AG09309 (cell line): ENCODE results near the gene HTRA1.
A peak's percentile ranks its signal among the peaks of the same experiment; 100 is the strongest.

Experiments
- DNase-seq: peaks from one replicate; pipeline ENCODE4 v3.0.0-alpha.2; 2010; ENCODE audit warnings: low read depth
- H3K4me3 ChIP-seq: 2 replicates; pipeline ENCODE4 v1.5.1; 2011; ENCODE audit warnings: mild to moderate bottlenecking, low read depth, low read length, moderate library complexity; ENCODE audit not compliant: control insufficient read depth
- TF ChIP-seq, protein P1 (sequence below): IDR thresholded peaks from 2 replicates; pipeline ENCODE4 v1.5.1; 2011; ENCODE audit warnings: mild to moderate bottlenecking, low read depth, low read length, inconsistent platforms; ENCODE audit not compliant: insufficient read depth, control insufficient read depth; ENCODE audit errors: missing control alignments

The HTRA1 gene

DNA sequence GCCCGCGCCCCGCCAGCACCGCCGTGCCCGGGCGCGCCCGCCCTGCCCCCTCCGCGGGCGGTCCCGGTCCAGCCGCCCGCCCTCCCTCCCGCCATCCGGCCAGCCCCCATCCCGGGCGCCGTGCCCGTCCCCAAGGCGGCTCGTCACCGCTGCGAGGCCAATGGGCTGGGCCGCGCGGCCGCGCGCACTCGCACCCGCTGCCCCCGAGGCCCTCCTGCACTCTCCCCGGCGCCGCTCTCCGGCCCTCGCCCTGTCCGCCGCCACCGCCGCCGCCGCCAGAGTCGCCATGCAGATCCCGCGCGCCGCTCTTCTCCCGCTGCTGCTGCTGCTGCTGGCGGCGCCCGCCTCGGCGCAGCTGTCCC is at the start of gene HTRA1:
TSS of gene HTRA1 (plus strand) at position 187 of the 362 bp plus-strand sequence. CDS start at position 287, 100 bp downstream.
- H3K4me3 ChIP-seq = peak within 1 kb of the TSS; percentile 85
- no peak for DNase-seq
- TF ChIP-seq, protein P1, sequence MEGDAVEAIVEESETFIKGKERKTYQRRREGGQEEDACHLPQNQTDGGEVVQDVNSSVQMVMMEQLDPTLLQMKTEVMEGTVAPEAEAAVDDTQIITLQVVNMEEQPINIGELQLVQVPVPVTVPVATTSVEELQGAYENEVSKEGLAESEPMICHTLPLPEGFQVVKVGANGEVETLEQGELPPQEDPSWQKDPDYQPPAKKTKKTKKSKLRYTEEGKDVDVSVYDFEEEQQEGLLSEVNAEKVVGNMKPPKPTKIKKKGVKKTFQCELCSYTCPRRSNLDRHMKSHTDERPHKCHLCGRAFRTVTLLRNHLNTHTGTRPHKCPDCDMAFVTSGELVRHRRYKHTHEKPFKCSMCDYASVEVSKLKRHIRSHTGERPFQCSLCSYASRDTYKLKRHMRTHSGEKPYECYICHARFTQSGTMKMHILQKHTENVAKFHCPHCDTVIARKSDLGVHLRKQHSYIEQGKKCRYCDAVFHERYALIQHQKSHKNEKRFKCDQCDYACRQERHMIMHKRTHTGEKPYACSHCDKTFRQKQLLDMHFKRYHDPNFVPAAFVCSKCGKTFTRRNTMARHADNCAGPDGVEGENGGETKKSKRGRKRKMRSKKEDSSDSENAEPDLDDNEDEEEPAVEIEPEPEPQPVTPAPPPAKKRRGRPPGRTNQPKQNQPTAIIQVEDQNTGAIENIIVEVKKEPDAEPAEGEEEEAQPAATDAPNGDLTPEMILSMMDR = no peak

DNA sequence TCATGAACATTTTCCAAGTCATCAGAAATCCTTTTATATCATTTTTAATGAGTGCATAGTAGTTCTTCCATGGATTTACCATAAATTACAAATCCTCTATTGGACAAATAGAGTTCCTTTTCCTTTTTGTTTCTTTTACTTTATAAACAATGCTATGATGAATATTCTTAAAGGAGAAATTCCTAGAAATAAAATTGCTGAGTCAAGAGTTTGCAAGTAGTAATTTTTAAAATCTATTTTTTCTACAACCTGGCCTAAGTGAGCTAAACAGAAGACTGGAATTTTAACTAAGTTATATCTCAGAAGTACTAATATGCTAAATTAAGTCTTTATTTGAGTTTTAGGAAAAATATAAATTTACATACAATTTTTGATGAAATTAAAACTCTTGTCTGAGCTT is 48.0 kb upstream of the HTRA1 start:
- DNase-seq = no peak
- TF ChIP-seq, protein P1 = no peak
- no peak overlapping the region for H3K4me3 ChIP-seq

DNA sequence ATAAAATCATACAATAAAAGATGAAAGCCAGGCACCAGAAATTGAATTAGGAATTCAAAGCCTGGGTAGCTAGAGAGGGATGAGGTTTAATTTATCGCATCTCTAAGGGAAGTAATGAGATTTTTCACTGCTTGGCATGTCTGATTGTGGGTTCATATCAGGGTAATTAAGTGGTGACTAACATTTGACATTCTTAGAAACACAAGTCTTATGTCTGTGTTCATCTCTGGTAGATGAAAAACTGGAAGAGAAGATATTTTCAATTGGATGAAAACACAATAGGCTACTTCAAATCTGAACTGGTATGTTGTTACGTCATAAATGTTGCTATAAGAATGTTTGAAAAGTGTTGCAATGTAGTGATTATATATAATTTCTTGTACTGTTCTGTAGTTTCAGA is 43.7 kb upstream of the HTRA1 start:
- peak; percentile 11 for DNase-seq
- H3K4me3 ChIP-seq = no peak overlapping the region
- TF ChIP-seq, protein P1 = no peak

DNA sequence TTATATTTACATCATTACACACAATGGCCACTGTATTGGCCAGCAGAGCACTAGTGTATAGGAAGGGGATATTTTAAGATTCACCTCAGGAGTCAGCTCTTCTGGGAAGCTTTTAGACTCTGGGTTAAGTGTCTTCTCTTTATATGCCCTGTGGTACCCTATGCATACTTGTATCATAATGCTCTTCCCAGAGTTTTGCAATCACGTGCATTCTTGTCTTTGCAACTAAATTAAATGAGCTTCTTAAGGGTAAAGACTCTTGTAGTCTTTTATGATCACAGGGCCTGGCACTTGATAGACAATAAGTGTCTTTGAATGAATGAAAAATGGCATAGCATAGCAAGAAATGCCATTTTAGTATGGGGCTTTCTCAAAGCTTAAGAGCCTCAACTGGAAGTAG is 42.3 kb upstream of the HTRA1 start:
- TF ChIP-seq, protein P1 = no peak
- no peak for DNase-seq
- H3K4me3 ChIP-seq = no peak overlapping the region

DNA sequence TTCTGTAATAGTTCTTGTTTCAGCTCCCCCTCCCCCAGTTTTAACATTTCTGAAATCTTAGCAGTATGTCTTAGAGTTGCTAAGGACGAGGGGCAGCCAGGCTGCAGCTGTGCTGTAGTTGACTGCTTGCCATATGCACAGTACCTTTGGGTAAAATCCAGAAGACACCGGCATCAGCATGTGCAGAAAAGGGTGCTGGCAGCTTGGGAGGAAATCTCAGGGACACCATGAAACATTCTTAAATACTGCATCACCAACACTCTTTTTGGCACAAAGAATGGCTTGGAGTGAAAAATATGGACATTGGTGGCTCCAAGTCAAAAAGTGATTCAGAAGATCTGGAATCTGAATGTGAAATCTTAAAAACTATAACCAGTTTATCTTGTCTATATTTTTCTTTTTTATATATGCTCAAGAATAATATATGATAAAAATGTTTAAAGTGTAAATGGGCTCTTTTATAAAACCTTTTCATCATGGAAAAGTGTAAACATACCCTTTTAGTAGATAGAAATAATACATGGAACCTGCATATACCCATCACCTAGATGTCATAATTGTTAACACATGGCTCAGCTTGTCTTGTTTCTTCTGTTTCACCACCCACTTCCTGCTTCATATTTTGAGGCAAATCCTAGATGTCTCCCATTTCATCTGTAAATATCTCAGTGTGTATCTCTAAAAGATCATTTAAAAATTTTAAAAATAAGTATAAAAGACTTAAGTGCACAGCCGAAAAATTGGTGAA is 41.3 kb upstream of the HTRA1 start:
- TF ChIP-seq, protein P1 = no peak
- DNase-seq = peak; percentile 35
- H3K4me3 ChIP-seq = no peak overlapping the region

DNA sequence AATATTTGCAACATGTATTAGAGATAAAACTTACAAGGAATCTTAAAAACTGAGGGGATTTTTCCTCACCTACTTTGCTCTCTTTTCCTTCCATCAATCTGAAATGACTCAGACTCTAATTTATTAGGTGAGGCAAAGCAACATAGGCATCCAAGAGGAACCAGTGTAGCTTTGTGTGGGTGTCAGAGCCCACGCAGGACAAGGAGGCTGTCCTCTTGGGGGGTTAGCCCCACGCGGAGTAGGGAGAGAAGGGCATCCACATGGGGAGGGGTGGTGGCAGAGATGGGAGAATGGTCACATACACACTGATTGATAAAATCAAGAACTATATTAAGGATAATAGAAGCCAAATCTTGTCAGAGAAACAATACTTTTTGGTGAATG is 40.7 kb upstream of the HTRA1 start:
- H3K4me3 ChIP-seq = no peak overlapping the region
- DNase-seq = no peak
- TF ChIP-seq, protein P1 = no peak
